Measurements from ENCODE around the gene CNKSR3.

Gene CNKSR3

DNA sequence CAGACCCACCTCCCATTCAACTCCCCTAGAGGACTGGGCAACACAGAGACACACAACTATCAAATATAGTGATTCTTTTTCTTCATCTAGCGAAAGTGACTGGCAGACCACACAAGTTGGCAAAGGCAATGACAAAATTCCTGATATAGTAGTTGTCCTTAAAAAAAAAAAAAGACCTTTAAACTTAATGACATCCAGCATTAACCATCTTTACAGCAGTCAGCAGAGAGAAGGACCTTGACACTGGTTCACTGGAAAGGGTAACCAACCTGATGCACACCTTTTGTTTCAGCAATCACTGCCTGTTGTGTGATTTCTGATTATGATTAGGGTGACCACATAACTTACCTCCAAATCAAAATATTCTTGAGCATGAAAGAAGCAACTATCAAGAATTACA lies 1.7 kb upstream of the CNKSR3 start:
- H3K27me3 ChIP-seq (ENCODE audit: insufficient read depth, poor library complexity, severe bottlenecking) = peaks cover 31% of the 10 kb centered on the region
- H3K27ac ChIP-seq (replicated peaks) = no peak overlapping the region
- no peak for DNase-seq (ENCODE audit: low read depth in 1 of 2, low spot score in 1 of 2)
- TF ChIP-seq, protein P1, sequence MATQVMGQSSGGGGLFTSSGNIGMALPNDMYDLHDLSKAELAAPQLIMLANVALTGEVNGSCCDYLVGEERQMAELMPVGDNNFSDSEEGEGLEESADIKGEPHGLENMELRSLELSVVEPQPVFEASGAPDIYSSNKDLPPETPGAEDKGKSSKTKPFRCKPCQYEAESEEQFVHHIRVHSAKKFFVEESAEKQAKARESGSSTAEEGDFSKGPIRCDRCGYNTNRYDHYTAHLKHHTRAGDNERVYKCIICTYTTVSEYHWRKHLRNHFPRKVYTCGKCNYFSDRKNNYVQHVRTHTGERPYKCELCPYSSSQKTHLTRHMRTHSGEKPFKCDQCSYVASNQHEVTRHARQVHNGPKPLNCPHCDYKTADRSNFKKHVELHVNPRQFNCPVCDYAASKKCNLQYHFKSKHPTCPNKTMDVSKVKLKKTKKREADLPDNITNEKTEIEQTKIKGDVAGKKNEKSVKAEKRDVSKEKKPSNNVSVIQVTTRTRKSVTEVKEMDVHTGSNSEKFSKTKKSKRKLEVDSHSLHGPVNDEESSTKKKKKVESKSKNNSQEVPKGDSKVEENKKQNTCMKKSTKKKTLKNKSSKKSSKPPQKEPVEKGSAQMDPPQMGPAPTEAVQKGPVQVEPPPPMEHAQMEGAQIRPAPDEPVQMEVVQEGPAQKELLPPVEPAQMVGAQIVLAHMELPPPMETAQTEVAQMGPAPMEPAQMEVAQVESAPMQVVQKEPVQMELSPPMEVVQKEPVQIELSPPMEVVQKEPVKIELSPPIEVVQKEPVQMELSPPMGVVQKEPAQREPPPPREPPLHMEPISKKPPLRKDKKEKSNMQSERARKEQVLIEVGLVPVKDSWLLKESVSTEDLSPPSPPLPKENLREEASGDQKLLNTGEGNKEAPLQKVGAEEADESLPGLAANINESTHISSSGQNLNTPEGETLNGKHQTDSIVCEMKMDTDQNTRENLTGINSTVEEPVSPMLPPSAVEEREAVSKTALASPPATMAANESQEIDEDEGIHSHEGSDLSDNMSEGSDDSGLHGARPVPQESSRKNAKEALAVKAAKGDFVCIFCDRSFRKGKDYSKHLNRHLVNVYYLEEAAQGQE (IDR thresholded peaks at IDR 0.05; ENCODE audit: insufficient replicate concordance, low read depth) = no peak
- TF ChIP-seq, protein P2, sequence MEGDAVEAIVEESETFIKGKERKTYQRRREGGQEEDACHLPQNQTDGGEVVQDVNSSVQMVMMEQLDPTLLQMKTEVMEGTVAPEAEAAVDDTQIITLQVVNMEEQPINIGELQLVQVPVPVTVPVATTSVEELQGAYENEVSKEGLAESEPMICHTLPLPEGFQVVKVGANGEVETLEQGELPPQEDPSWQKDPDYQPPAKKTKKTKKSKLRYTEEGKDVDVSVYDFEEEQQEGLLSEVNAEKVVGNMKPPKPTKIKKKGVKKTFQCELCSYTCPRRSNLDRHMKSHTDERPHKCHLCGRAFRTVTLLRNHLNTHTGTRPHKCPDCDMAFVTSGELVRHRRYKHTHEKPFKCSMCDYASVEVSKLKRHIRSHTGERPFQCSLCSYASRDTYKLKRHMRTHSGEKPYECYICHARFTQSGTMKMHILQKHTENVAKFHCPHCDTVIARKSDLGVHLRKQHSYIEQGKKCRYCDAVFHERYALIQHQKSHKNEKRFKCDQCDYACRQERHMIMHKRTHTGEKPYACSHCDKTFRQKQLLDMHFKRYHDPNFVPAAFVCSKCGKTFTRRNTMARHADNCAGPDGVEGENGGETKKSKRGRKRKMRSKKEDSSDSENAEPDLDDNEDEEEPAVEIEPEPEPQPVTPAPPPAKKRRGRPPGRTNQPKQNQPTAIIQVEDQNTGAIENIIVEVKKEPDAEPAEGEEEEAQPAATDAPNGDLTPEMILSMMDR (IDR thresholded peaks at IDR 0.05; ENCODE audit: insufficient read depth, low read length) = no peak
- H3K4me3 ChIP-seq (replicated peaks; ENCODE audit: insufficient read depth, low read length) = no peak overlapping the region

DNA sequence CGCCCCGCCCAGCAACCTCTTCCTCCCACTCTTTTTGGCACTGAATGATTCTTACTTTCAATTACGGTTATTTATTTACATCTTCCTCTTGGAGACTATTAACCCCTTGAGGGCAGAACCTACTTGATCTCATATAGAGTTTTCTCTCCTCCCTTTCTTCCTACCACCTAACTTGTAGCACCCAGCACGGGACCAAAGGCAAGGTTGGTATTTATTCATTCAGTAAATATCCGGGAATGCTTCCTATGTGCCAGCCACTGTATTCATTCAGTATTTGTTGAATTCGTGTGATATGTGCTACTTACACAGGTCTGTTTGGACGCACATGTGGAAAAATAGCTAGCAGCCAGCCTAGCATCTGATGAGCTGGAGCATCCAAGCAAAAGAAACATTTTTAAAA lies 1.3 kb upstream of the CNKSR3 start:
- H3K27ac ChIP-seq (replicated peaks) = no peak overlapping the region
- H3K4me3 ChIP-seq (replicated peaks; ENCODE audit: insufficient read depth, low read length) = no peak overlapping the region
- H3K27me3 ChIP-seq (ENCODE audit: insufficient read depth, poor library complexity, severe bottlenecking) = peaks cover 31% of the 10 kb centered on the region
- DNase-seq (ENCODE audit: low read depth in 1 of 2, low spot score in 1 of 2) = no peak
- TF ChIP-seq GABPA (IDR thresholded peaks at IDR 0.05; ENCODE audit: low read depth) = no peak
- TF ChIP-seq SPI1 (IDR thresholded peaks at IDR 0.05; ENCODE audit: borderline replicate concordance, low read depth) = no peak
- TF ChIP-seq, protein P2 (IDR thresholded peaks at IDR 0.05; ENCODE audit: insufficient read depth, low read length) = no peak
- no peak for TF ChIP-seq POLR2AphosphoS5 (IDR thresholded peaks at IDR 0.05; ENCODE audit: low read depth)
- TF ChIP-seq, protein P1 (IDR thresholded peaks at IDR 0.05; ENCODE audit: insufficient replicate concordance, low read depth) = no peak

DNA sequence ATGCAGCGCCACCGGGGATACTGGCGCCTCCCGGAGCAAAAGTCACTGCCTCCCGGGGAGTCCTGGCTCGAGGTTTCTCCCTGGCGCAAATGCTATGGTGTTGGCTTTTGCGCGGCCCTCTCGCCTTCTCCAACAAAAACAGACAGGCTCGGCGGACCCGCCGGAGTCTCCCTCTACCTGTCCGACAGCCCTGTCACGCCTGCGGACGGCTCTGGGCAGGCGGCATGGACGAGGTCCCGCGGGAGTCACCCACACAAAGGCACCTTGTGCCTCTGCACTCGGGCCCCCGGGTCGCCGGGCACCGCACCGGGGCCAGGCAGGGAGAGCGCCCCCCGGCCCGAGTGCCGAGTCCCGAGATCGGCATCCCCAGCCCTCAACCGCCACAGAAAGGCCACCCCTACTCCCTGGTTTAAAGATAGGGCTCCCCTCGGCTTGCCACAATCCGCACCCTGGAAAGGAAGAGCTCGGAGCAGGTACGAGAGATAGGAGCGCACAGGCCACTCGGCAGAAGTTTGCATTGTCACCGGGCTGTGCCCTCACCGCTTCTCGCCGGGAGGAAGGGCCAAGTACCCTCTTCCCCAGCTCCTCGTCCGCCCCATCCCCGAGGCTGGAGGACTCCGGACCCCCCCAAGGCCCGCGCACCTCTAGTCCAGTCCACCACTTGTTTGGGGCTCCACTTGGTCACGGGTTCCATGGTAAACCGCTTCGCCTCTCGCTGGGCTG lies 903 bp downstream of the CNKSR3 start:
- Histone ChIP-seq H3K27ac (replicated peaks) (no peak overlapping the region), H3K27me3 (ENCODE audit: insufficient read depth, poor library complexity, severe bottlenecking) (peaks cover 31% of the 10 kb centered on the region), H3K4me3 (replicated peaks; ENCODE audit: insufficient read depth, low read length) (peak overlapping the region; percentile 74)
- TF ChIP-seq GABPA (IDR thresholded peaks at IDR 0.05; ENCODE audit: low read depth) (no peak), POLR2AphosphoS5 (IDR thresholded peaks at IDR 0.05; ENCODE audit: low read depth) (no peak), SPI1 (IDR thresholded peaks at IDR 0.05; ENCODE audit: borderline replicate concordance, low read depth) (no peak)
- TF ChIP-seq, protein P2 (IDR thresholded peaks at IDR 0.05; ENCODE audit: insufficient read depth, low read length) = no peak
- TF ChIP-seq, protein P1 (IDR thresholded peaks at IDR 0.05; ENCODE audit: insufficient replicate concordance, low read depth) = no peak
- peak in 1 of 2 experiments; percentile 18 for DNase-seq (ENCODE audit: low read depth in 1 of 2, low spot score in 1 of 2)

Data from HL-60 (cell line).